Esophagus muscularis mucosa (tissue), 4 donors: Measurements from ENCODE around the gene PIM1.

ENCODE experiments used
- CTCF ChIP-seq, 3 experiments: fragments of 200-600 bp in 2 of 3; fragments of 450-650 bp in 1 of 3; sonication (generic) in 2 of 3; IDR thresholded peaks; one replicate each; pipeline ENCODE4 v1.5.1; 2017 to 2019; ENCODE audit warnings: antibody characterized with exemption in 3 of 3, mild to moderate bottlenecking in 2 of 3, moderate library complexity in 1 of 3
- EP300 ChIP-seq: sonication (generic); formaldehyde crosslinking; IDR thresholded peaks from one replicate; pipeline ENCODE4 v1.6.1; 2017; ENCODE audit warnings: antibody characterized with exemption
- POLR2AphosphoS5 ChIP-seq, 2 donors: sonication (generic); formaldehyde crosslinking; IDR thresholded peaks; one replicate each; pipeline ENCODE4 v1.6.1; 2017; ENCODE audit warnings: antibody characterized with exemption in 2 of 2

- TF ChIP-seq POLR2AphosphoS5 (IDR thresholded peaks at IDR 0.05) (peak; percentile 66 to 80), CTCF (IDR thresholded peaks at IDR 0.05) (no peak), EP300 (no peak)
Measured at GRCh38 chr6:37134396-37135191, 35.4 kb upstream of the PIM1 start.
